Endodermal cell (in vitro differentiated cells): ENCODE measurements around the gene TTLL5. TPM values are rescaled to one million over a fixed set of nuclear protein-coding genes. Genes with fewer than 3 reads are reported as not detected.
"Not testable (repeated sequence)": the region's sequence is repeated elsewhere in the genome, so short reads cannot be mapped to it uniquely, and the experiment has no call there.

Experiments used
- DNase-seq: peaks from one replicate; pipeline ENCODE4 v3.0.0-alpha.2; 2017
- H3K27ac ChIP-seq: 2 replicates; pipeline ENCODE4 v1.5.1; 2013; ENCODE audit warnings: mild to moderate bottlenecking, low read depth, low read length, moderate library complexity
- H3K27me3 ChIP-seq: 2 replicates; pipeline ENCODE4 v1.6.1; 2013; ENCODE audit warnings: mild to moderate bottlenecking, low read length, moderate library complexity; ENCODE audit not compliant: insufficient read depth, control insufficient read depth, poor library complexity, severe bottlenecking
- H3K36me3 ChIP-seq: 2 replicates; pipeline ENCODE4 v1.7.0; 2013; ENCODE audit warnings: mild to moderate bottlenecking, low read length, moderate library complexity; ENCODE audit not compliant: control insufficient read depth, insufficient read depth
- H3K4me1 ChIP-seq: one replicate; pipeline ENCODE4 v1.7.0; 2013; ENCODE audit warnings: low read length; ENCODE audit not compliant: control insufficient read depth, insufficient read depth
- H3K4me3 ChIP-seq: 2 replicates; pipeline ENCODE4 v1.5.1; 2013; ENCODE audit warnings: mild to moderate bottlenecking, low read length, moderate library complexity
- H3K9ac ChIP-seq: 2 replicates; pipeline ENCODE4 v1.6.1; 2013; ENCODE audit warnings: mild to moderate bottlenecking, low read length, moderate library complexity; ENCODE audit not compliant: poor library complexity, severe bottlenecking; ENCODE audit errors: extremely low read depth
- H3K9me3 ChIP-seq: 2 replicates; pipeline ENCODE4 v1.6.1; 2013; ENCODE audit warnings: mild to moderate bottlenecking, low read length, moderate library complexity; ENCODE audit not compliant: control insufficient read depth
- H3K27ac Mint-ChIP-seq: 2 replicates; pipeline ENCODE4 v1.8.0; 2020; ENCODE audit warnings: mixed read lengths
- H3K27me3 Mint-ChIP-seq: 2 replicates; pipeline ENCODE4 v1.8.0; 2021; ENCODE audit warnings: mild to moderate bottlenecking, mixed read lengths; ENCODE audit not compliant: insufficient read depth
- H3K36me3 Mint-ChIP-seq: 2 replicates; pipeline ENCODE4 v1.8.0; 2020; ENCODE audit warnings: low read depth, mixed read lengths
- H3K4me1 Mint-ChIP-seq: 2 replicates; pipeline ENCODE4 v1.8.0; 2020; ENCODE audit warnings: mixed read lengths
- H3K4me3 Mint-ChIP-seq: 2 replicates; pipeline ENCODE4 v1.8.0; 2020; ENCODE audit warnings: mild to moderate bottlenecking, moderate library complexity, mixed read lengths
- H3K9me3 Mint-ChIP-seq: 2 replicates; pipeline ENCODE4 v1.8.0; 2020; ENCODE audit warnings: mild to moderate bottlenecking, mixed read lengths
- CTCF ChIP-seq: fragments of 200-600 bp; sonication (generic); conservative IDR thresholded peaks from 2 replicates; pipeline ENCODE4 v1.5.0; 2021; ENCODE audit warnings: antibody characterized with exemption, mild to moderate bottlenecking
- WGBS, 2 experiments: methylation state at CpG; one replicate each; pipeline versions ENCODE4 v1.1.5 to v1.1.7; 2013; ENCODE audit warnings: missing lambda C conversion rate in 2 of 2, mixed read lengths in 1 of 2; ENCODE audit not compliant: insufficient coverage in 1 of 2, insufficient read length in 1 of 2; 5-methylcytosine and 5-hydroxymethylcytosine counted together
- total RNA-seq, 2 donors: library from RNA; stranded (reverse); fragmentation: NEBNext Ultra II Directional in 1 of 2; extraction: Animal tissue kit (Norgen Biotek cat#: 25700) in 1 of 2; gene quantifications; 2 replicates in 1 of 2; 3 replicates in 1 of 2; pipeline ENCODE4 v1.2.1, GENCODE V29; 2021

TTLL5 gene
- total RNA-seq, 2 donors from 2014 or later = 50.5 to 54.2 TPM

- Mint-ChIP-seq H3K4me1 (peaks cover 37% of the 10 kb centered on the region), H3K27ac (no peak overlapping the region), H3K9me3 (peaks cover 2% of the 10 kb centered on the region), H3K36me3 (peaks cover 4% of the 10 kb centered on the region), H3K27me3 (no peaks in the 10 kb centered on the region), H3K4me3 (no peak overlapping the region)
- peaks cover 19% of the 10 kb centered on the region for H3K4me1 ChIP-seq
- no peak for DNase-seq
- H3K36me3 ChIP-seq = no peaks in the 10 kb centered on the region
- H3K27me3 ChIP-seq = no peaks in the 10 kb centered on the region
- H3K4me3 ChIP-seq = no peak overlapping the region
- 96% methylated on average over 2 of the region's 2 CpGs; no CpG with 5 or more reads in 1 of the 2 experiments for WGBS, 2 experiments
- H3K27ac ChIP-seq = no peak overlapping the region
- H3K9me3 ChIP-seq = no peaks in the 10 kb centered on the region
- TF ChIP-seq CTCF = no peak
- no peak overlapping the region for H3K9ac ChIP-seq
These were observed 254.0 kb downstream of the TTLL5 start for GRCh38 chr14:75915045-75915444.

- Histone ChIP-seq H3K4me1 (peaks cover 9% of the 10 kb centered on the region), H3K27ac (no peak overlapping the region), H3K27me3 (no peaks in the 10 kb centered on the region), H3K9ac (no peak overlapping the region), H3K9me3 (peaks cover 8% of the 10 kb centered on the region), H3K4me3 (no peak overlapping the region), H3K36me3 (no peaks in the 10 kb centered on the region)
- Mint-ChIP-seq H3K27ac (peak overlapping the region; percentile 58), H3K36me3 (peaks cover 19% of the 10 kb centered on the region), H3K4me1 (peaks cover 22% of the 10 kb centered on the region), H3K27me3 (no peaks in the 10 kb centered on the region), H3K9me3 (peaks cover 14% of the 10 kb centered on the region), H3K4me3 (no peak overlapping the region)
- 53 to 62% methylated on average over 8 to 10 of the region's 10 CpGs for WGBS, 2 experiments
- TF ChIP-seq CTCF = no peak
- peak; percentile 82 for DNase-seq
These were observed 256.4 kb downstream of the TTLL5 start for GRCh38 chr14:75917322-75917945.

GRCh38 chr14:75917946-75918335 is 256.9 kb downstream of the TTLL5 start:
- H3K4me3 Mint-ChIP-seq = no peak overlapping the region
- H3K9me3 Mint-ChIP-seq = peaks cover 14% of the 10 kb centered on the region
- no peak overlapping the region for H3K27ac Mint-ChIP-seq
- H3K27me3 Mint-ChIP-seq = no peaks in the 10 kb centered on the region
- H3K9ac ChIP-seq = no peak overlapping the region
- H3K36me3 Mint-ChIP-seq = peaks cover 19% of the 10 kb centered on the region
- no peak for TF ChIP-seq CTCF
- no peaks in the 10 kb centered on the region for H3K27me3 ChIP-seq
- H3K4me1 ChIP-seq = peaks cover 8% of the 10 kb centered on the region
- H3K4me1 Mint-ChIP-seq = peaks cover 24% of the 10 kb centered on the region
- H3K36me3 ChIP-seq = no peaks in the 10 kb centered on the region
- peaks cover 8% of the 10 kb centered on the region for H3K9me3 ChIP-seq
- 63 to 92% methylated on average over 1 of the region's 1 CpG for WGBS, 2 experiments
- no peak overlapping the region for H3K4me3 ChIP-seq
- no peak overlapping the region for H3K27ac ChIP-seq
- DNase-seq = no peak

GRCh38 chr14:75920421-75920820 is 259.4 kb downstream of the TTLL5 start:
- DNase-seq, H3K27ac ChIP-seq, H3K4me3 Mint-ChIP-seq, H3K27me3 ChIP-seq, H3K4me3 ChIP-seq, H3K9ac ChIP-seq, H3K27ac Mint-ChIP-seq, H3K4me1 ChIP-seq, H3K36me3 ChIP-seq, H3K27me3 Mint-ChIP-seq, H3K9me3 ChIP-seq: not testable (repeated sequence)
- H3K36me3 Mint-ChIP-seq = peaks cover 20% of the 10 kb centered on the region
- 93 to 96% methylated on average over 4 of the region's 4 CpGs for WGBS, 2 experiments
- peaks cover 34% of the 10 kb centered on the region for H3K4me1 Mint-ChIP-seq
- H3K9me3 Mint-ChIP-seq = peaks cover 21% of the 10 kb centered on the region

- not testable (repeated sequence) for H3K27ac Mint-ChIP-seq, H3K4me1 ChIP-seq, H3K4me3 Mint-ChIP-seq, H3K27ac ChIP-seq, H3K27me3 Mint-ChIP-seq, H3K9ac ChIP-seq, DNase-seq, H3K9me3 ChIP-seq, H3K27me3 ChIP-seq, H3K4me3 ChIP-seq, H3K36me3 ChIP-seq
- WGBS, 2 experiments = 97 to 98% methylated on average over 12 to 48 of the region's 54 CpGs
- Mint-ChIP-seq H3K36me3 (peaks cover 25% of the 10 kb centered on the region), H3K9me3 (peaks cover 23% of the 10 kb centered on the region), H3K4me1 (peaks cover 20% of the 10 kb centered on the region)
These were observed 264.2 kb downstream of the TTLL5 start for GRCh38 chr14:75925141-75925840.
